IPS DF 4.7 (cell line): ENCODE results near the gene PER1.
"Not testable (repeated sequence)": the region's sequence is repeated elsewhere in the genome, so short reads cannot be mapped to it uniquely, and the experiment has no call there.

Experiments used
- DNase-seq: peaks from one replicate; pipeline ENCODE4 v3.0.0-alpha.2; 2013; ENCODE audit warnings: low spot score; ENCODE audit errors: extremely low read depth

Gene PER1

GRCh38 chr17:8152112-8152775 is at the start of gene PER1:
Gene PER1, minus strand, starts transcription at chr17:8152404. Its CDS starts 1,698 bp downstream, at chr17:8150706.
- no peak for DNase-seq

GRCh38 chr17:8192070-8192815 is 40.0 kb upstream of the PER1 start:
- no peak for DNase-seq

- DNase-seq = no peak
Measured at GRCh38 chr17:8190506-8190905, 38.3 kb upstream of the PER1 start.

- peak; percentile 89 for DNase-seq
Measured at GRCh38 chr17:8189711-8190477, 37.7 kb upstream of the PER1 start, which contains the start of gene BORCS6. Gene BORCS6, minus strand, starts transcription at chr17:8190180. Its CDS starts 40 bp downstream, at chr17:8190140.

GRCh38 chr17:8189041-8189710 is 37.0 kb upstream of the PER1 start:
- DNase-seq = no peak

- no peak for DNase-seq
Measured at GRCh38 chr17:8188263-8188839, 36.1 kb upstream of the PER1 start.

- peak; percentile 95 for DNase-seq
Measured at GRCh38 chr17:8187517-8188262, 35.5 kb upstream of the PER1 start.

GRCh38 chr17:8186787-8187516 is 34.7 kb upstream of the PER1 start:
- DNase-seq = no peak

- no peak for DNase-seq
Measured at GRCh38 chr17:8186446-8186786, 34.2 kb upstream of the PER1 start.

GRCh38 chr17:8185582-8186445 is 33.6 kb upstream of the PER1 start:
- no peak for DNase-seq

- DNase-seq = no peak
Measured at GRCh38 chr17:8176998-8177731, 25.0 kb upstream of the PER1 start.

- DNase-seq = no peak
Measured at GRCh38 chr17:8176197-8176940, 24.2 kb upstream of the PER1 start, which contains the start of gene TMEM107. Gene TMEM107, minus strand, starts transcription at chr17:8176380. Its CDS starts 94 bp downstream, at chr17:8176286.

GRCh38 chr17:8175795-8176196 is 23.6 kb upstream of the PER1 start:
- DNase-seq = no peak

GRCh38 chr17:8173871-8174322 is 21.7 kb upstream of the PER1 start:
- no peak for DNase-seq

- no peak for DNase-seq
Measured at GRCh38 chr17:8173056-8173870, 21.1 kb upstream of the PER1 start.

GRCh38 chr17:8170186-8170585 is 18.0 kb upstream of the PER1 start:
- DNase-seq = not testable (repeated sequence)
